Measurements from ENCODE around the gene LTB4R2. TPM values are rescaled to one million over a fixed set of nuclear protein-coding genes. Genes with fewer than 3 reads are reported as not detected.

Gene LTB4R2
- total and polyA plus RNA-seq, 2 experiments from 2014 or later = 0.45 to 3.5 TPM

- H3K36me3 ChIP-seq (ENCODE audit: low read depth) = no peaks in the 10 kb centered on the region
- H3K9me2 ChIP-seq (ENCODE audit: insufficient read depth) = no peaks in the 10 kb centered on the region
- H3K27me3 ChIP-seq (replicated peaks; ENCODE audit: insufficient read depth) = no peaks in the 10 kb centered on the region
- peak; percentile 22 for DNase-seq
- H3F3A ChIP-seq (ENCODE audit: insufficient read depth) = no peaks in the 10 kb centered on the region
- H3K27ac ChIP-seq = no peak overlapping the region
- H2AFZ ChIP-seq = no peak overlapping the region
- TF ChIP-seq EZH2phosphoT487 (IDR thresholded peaks at IDR 0.05; ENCODE audit: insufficient read depth, low read depth) (no peak), EZH2 (IDR thresholded peaks at IDR 0.05; ENCODE audit: insufficient read depth, poor library complexity, severe bottlenecking) (no peak)
- H3K4me1 ChIP-seq (ENCODE audit: insufficient read depth) = peaks cover 3% of the 10 kb centered on the region; the same call in 1 of the 2 replicates
- 66 to 74% methylated on average over 3 of the region's 3 CpGs for WGBS, 2 experiments (ENCODE audit: low coverage in 1 of 2, low lambda C conversion rate in 2 of 2, missing lambda C conversion rate in 2 of 2)
- no peaks in the 10 kb centered on the region for H4K20me1 ChIP-seq (ENCODE audit: insufficient read depth)
- H3K9me3 ChIP-seq (ENCODE audit: low read depth) = no peaks in the 10 kb centered on the region
- H3K4me2 ChIP-seq (ENCODE audit: unreplicated experiment) = no peak overlapping the region
- H3K4me3 ChIP-seq = no peak overlapping the region
- in situ Hi-C loops (cut with MboI) = no loop called here
- H3K9ac ChIP-seq = no peak overlapping the region
- H3K79me2 ChIP-seq (ENCODE audit: insufficient read depth) = peaks cover 5% of the 10 kb centered on the region; the same call in 1 of the 2 replicates
Observed at GRCh38 chr14:24273422-24273998, 36.4 kb upstream of the LTB4R2 start.

GRCh38 chr14:24274101-24274543, 35.8 kb upstream of the LTB4R2 start:
- Histone ChIP-seq H3K27me3 (replicated peaks; ENCODE audit: insufficient read depth) (no peaks in the 10 kb centered on the region), H3K9me2 (ENCODE audit: insufficient read depth) (no peaks in the 10 kb centered on the region), H3K4me3 (no peak overlapping the region), H3K4me1 (ENCODE audit: insufficient read depth) (peaks cover 8% of the 10 kb centered on the region; the same call in 1 of the 2 replicates), H3K4me2 (ENCODE audit: unreplicated experiment) (no peak overlapping the region), H4K20me1 (ENCODE audit: insufficient read depth) (no peaks in the 10 kb centered on the region), H3K27ac (no peak overlapping the region), H3K36me3 (ENCODE audit: low read depth) (no peaks in the 10 kb centered on the region), H3K79me2 (ENCODE audit: insufficient read depth) (peaks cover 5% of the 10 kb centered on the region; the same call in 1 of the 2 replicates), H3F3A (ENCODE audit: insufficient read depth) (no peaks in the 10 kb centered on the region), H3K9ac (no peak overlapping the region), H2AFZ (no peak overlapping the region), H3K9me3 (ENCODE audit: low read depth) (no peaks in the 10 kb centered on the region)
- no peak for DNase-seq
- in situ Hi-C loops (cut with MboI) = no loop called here
- no peak for TF ChIP-seq EZH2 (IDR thresholded peaks at IDR 0.05; ENCODE audit: insufficient read depth, poor library complexity, severe bottlenecking)
- 89 to 95% methylated on average over 3 of the region's 3 CpGs for WGBS, 2 experiments (ENCODE audit: low coverage in 1 of 2, low lambda C conversion rate in 2 of 2, missing lambda C conversion rate in 2 of 2)

GRCh38 chr14:24277071-24277470, 32.9 kb upstream of the LTB4R2 start:
- Histone ChIP-seq H3K4me3 (no peak overlapping the region), H4K20me1 (ENCODE audit: insufficient read depth) (no peaks in the 10 kb centered on the region), H2AFZ (no peak overlapping the region), H3K9me3 (ENCODE audit: low read depth) (no peaks in the 10 kb centered on the region), H3K36me3 (ENCODE audit: low read depth) (no peaks in the 10 kb centered on the region), H3K27ac (no peak overlapping the region), H3K27me3 (replicated peaks; ENCODE audit: insufficient read depth) (no peaks in the 10 kb centered on the region), H3K4me2 (ENCODE audit: unreplicated experiment) (no peak overlapping the region), H3K79me2 (ENCODE audit: insufficient read depth) (no peaks in the 10 kb centered on the region), H3K9ac (no peak overlapping the region), H3F3A (ENCODE audit: insufficient read depth) (no peaks in the 10 kb centered on the region), H3K9me2 (ENCODE audit: insufficient read depth) (no peaks in the 10 kb centered on the region), H3K4me1 (ENCODE audit: insufficient read depth) (peaks cover 16% of the 10 kb centered on the region; the same call in 1 of the 2 replicates)
- 67 to 73% methylated on average over 6 of the region's 6 CpGs for WGBS, 2 experiments (ENCODE audit: low coverage in 1 of 2, low lambda C conversion rate in 2 of 2, missing lambda C conversion rate in 2 of 2)
- in situ Hi-C loops (cut with MboI) = no loop called here
- no peak for DNase-seq
- TF ChIP-seq EZH2 (IDR thresholded peaks at IDR 0.05; ENCODE audit: insufficient read depth, poor library complexity, severe bottlenecking) (no peak), EZH2phosphoT487 (IDR thresholded peaks at IDR 0.05; ENCODE audit: insufficient read depth, low read depth) (no peak)

GRCh38 chr14:24277606-24278321, 32.2 kb upstream of the LTB4R2 start:
- H3K4me3 ChIP-seq = no peak overlapping the region
- 54 to 59% methylated on average over 11 of the region's 11 CpGs for WGBS, 2 experiments (ENCODE audit: low coverage in 1 of 2, low lambda C conversion rate in 2 of 2, missing lambda C conversion rate in 2 of 2)
- peaks cover 16% of the 10 kb centered on the region; the same call in 1 of the 2 replicates for H3K4me1 ChIP-seq (ENCODE audit: insufficient read depth)
- no peaks in the 10 kb centered on the region for H3K79me2 ChIP-seq (ENCODE audit: insufficient read depth)
- H3K9ac ChIP-seq = no peak overlapping the region
- H3K9me2 ChIP-seq (ENCODE audit: insufficient read depth) = no peaks in the 10 kb centered on the region
- TF ChIP-seq EZH2phosphoT487 (IDR thresholded peaks at IDR 0.05; ENCODE audit: insufficient read depth, low read depth) (no peak), EZH2 (IDR thresholded peaks at IDR 0.05; ENCODE audit: insufficient read depth, poor library complexity, severe bottlenecking) (no peak)
- no peaks in the 10 kb centered on the region for H3K27me3 ChIP-seq (replicated peaks; ENCODE audit: insufficient read depth)
- H3K36me3 ChIP-seq (ENCODE audit: low read depth) = no peaks in the 10 kb centered on the region
- no peaks in the 10 kb centered on the region for H3F3A ChIP-seq (ENCODE audit: insufficient read depth)
- DNase-seq = no peak
- H3K9me3 ChIP-seq (ENCODE audit: low read depth) = no peaks in the 10 kb centered on the region
- no peak overlapping the region for H3K4me2 ChIP-seq (ENCODE audit: unreplicated experiment)
- H3K27ac ChIP-seq = no peak overlapping the region
- in situ Hi-C loops (cut with MboI) = no loop called here
- no peaks in the 10 kb centered on the region for H4K20me1 ChIP-seq (ENCODE audit: insufficient read depth)
- H2AFZ ChIP-seq = no peak overlapping the region
